ENCODE results near the gene TRIM8.
"Not testable (repeated sequence)": the region's sequence is repeated elsewhere in the genome, so short reads cannot be mapped to it uniquely, and the experiment has no call there.

Gene TRIM8

GRCh38 chr10:102691285-102692066 lies 47.2 kb downstream of the TRIM8 start:
- H3K4me3 ChIP-seq (ENCODE audit: low read depth in 1 of 2, low read length in 2 of 2): no peak overlapping the region
- no peaks in the 10 kb centered on the region for H3K27me3 ChIP-seq (ENCODE audit: low read depth, low read length)
- no peaks in the 10 kb centered on the region for H3K9me3 ChIP-seq (ENCODE audit: control insufficient read depth in 1 of 2, low read length in 2 of 2)
- H3K4me1 ChIP-seq (ENCODE audit: control insufficient read depth in 1 of 2, insufficient read depth in 2 of 2, low read length in 2 of 2): no peaks in the 10 kb centered on the region
- H3K27ac ChIP-seq (ENCODE audit: low read length): no peak overlapping the region
- peaks cover 0 to 7% of the 10 kb centered on the region in 2 donors for H3K36me3 ChIP-seq (ENCODE audit: control insufficient read depth in 1 of 2, insufficient read depth in 2 of 2, low read length in 2 of 2)

DNA sequence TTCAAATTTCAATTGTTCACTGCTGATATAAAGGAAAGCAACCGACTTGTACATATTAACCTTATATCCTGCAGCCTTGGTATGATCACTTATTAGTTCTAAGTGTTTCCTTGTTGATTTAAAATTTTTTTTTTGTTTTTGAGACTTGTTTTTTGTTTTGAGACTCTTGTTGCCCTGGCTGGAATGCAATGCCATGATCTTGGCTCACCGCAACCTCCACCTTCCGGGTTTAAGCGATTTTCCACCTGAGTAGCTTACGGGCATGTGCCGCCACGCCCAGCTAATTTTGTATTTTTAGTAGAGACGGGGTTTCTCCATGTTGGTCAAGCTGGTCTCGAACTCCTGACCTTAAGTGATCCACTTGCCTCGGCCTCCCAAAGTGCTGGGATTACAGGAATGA lies 51.1 kb downstream of the TRIM8 start:
- not testable (repeated sequence) for H3K4me3 ChIP-seq (ENCODE audit: low read depth in 1 of 2, low read length in 2 of 2); H3K27me3 ChIP-seq (ENCODE audit: low read depth, low read length); H3K9me3 ChIP-seq (ENCODE audit: control insufficient read depth in 1 of 2, low read length in 2 of 2); H3K4me1 ChIP-seq (ENCODE audit: control insufficient read depth in 1 of 2, insufficient read depth in 2 of 2, low read length in 2 of 2); H3K27ac ChIP-seq (ENCODE audit: low read length)
- H3K36me3 ChIP-seq (ENCODE audit: control insufficient read depth in 1 of 2, insufficient read depth in 2 of 2, low read length in 2 of 2): peaks cover 14 to 24% of the 10 kb centered on the region in 2 donors

GRCh38 chr10:102696736-102697135 lies 52.5 kb downstream of the TRIM8 start:
- H3K27me3 ChIP-seq (ENCODE audit: low read depth, low read length): no peaks in the 10 kb centered on the region
- peaks cover 14 to 20% of the 10 kb centered on the region in 2 donors for H3K36me3 ChIP-seq (ENCODE audit: control insufficient read depth in 1 of 2, insufficient read depth in 2 of 2, low read length in 2 of 2)
- no peaks in the 10 kb centered on the region for H3K4me1 ChIP-seq (ENCODE audit: control insufficient read depth in 1 of 2, insufficient read depth in 2 of 2, low read length in 2 of 2)
- H3K9me3 ChIP-seq (ENCODE audit: control insufficient read depth in 1 of 2, low read length in 2 of 2): no peaks in the 10 kb centered on the region
- H3K27ac ChIP-seq (ENCODE audit: low read length): no peak overlapping the region
- no peak overlapping the region for H3K4me3 ChIP-seq (ENCODE audit: low read depth in 1 of 2, low read length in 2 of 2)

- no peaks in the 10 kb centered on the region for H3K4me1 ChIP-seq (ENCODE audit: control insufficient read depth in 1 of 2, insufficient read depth in 2 of 2, low read length in 2 of 2)
- peaks cover 14 to 17% of the 10 kb centered on the region in 2 donors for H3K36me3 ChIP-seq (ENCODE audit: control insufficient read depth in 1 of 2, insufficient read depth in 2 of 2, low read length in 2 of 2)
- no peak overlapping the region for H3K27ac ChIP-seq (ENCODE audit: low read length)
- H3K9me3 ChIP-seq (ENCODE audit: control insufficient read depth in 1 of 2, low read length in 2 of 2): no peaks in the 10 kb centered on the region
- no peaks in the 10 kb centered on the region for H3K27me3 ChIP-seq (ENCODE audit: low read depth, low read length)
- no peak overlapping the region for H3K4me3 ChIP-seq (ENCODE audit: low read depth in 1 of 2, low read length in 2 of 2)
Measured at GRCh38 chr10:102698894-102699293, 54.6 kb downstream of the TRIM8 start.

GRCh38 chr10:102701272-102701671 lies 57.0 kb downstream of the TRIM8 start:
- Histone ChIP-seq H3K4me1 (ENCODE audit: control insufficient read depth in 1 of 2, insufficient read depth in 2 of 2, low read length in 2 of 2) (no peaks in the 10 kb centered on the region), H3K27ac (ENCODE audit: low read length) (no peak overlapping the region), H3K9me3 (ENCODE audit: control insufficient read depth in 1 of 2, low read length in 2 of 2) (no peaks in the 10 kb centered on the region), H3K4me3 (ENCODE audit: low read depth in 1 of 2, low read length in 2 of 2) (no peak overlapping the region), H3K36me3 (ENCODE audit: control insufficient read depth in 1 of 2, insufficient read depth in 2 of 2, low read length in 2 of 2) (peaks cover 14 to 17% of the 10 kb centered on the region in 2 donors), H3K27me3 (ENCODE audit: low read depth, low read length) (no peaks in the 10 kb centered on the region)

- no peaks in the 10 kb centered on the region for H3K27me3 ChIP-seq (ENCODE audit: low read depth, low read length)
- H3K9me3 ChIP-seq (ENCODE audit: control insufficient read depth in 1 of 2, low read length in 2 of 2): no peaks in the 10 kb centered on the region
- H3K27ac ChIP-seq (ENCODE audit: low read length): no peak overlapping the region
Measured at GRCh38 chr10:102701796-102702195, 57.5 kb downstream of the TRIM8 start.

GRCh38 chr10:102702742-102703141 lies 58.5 kb downstream of the TRIM8 start:
- no peaks in the 10 kb centered on the region for H3K4me1 ChIP-seq (ENCODE audit: control insufficient read depth in 1 of 2, insufficient read depth in 2 of 2, low read length in 2 of 2)
- peaks cover 10 to 12% of the 10 kb centered on the region in 2 donors for H3K36me3 ChIP-seq (ENCODE audit: control insufficient read depth in 1 of 2, insufficient read depth in 2 of 2, low read length in 2 of 2)
- no peak overlapping the region for H3K4me3 ChIP-seq (ENCODE audit: low read depth in 1 of 2, low read length in 2 of 2)
- H3K27me3 ChIP-seq (ENCODE audit: low read depth, low read length): no peaks in the 10 kb centered on the region
- no peak overlapping the region for H3K27ac ChIP-seq (ENCODE audit: low read length)
- H3K9me3 ChIP-seq (ENCODE audit: control insufficient read depth in 1 of 2, low read length in 2 of 2): no peaks in the 10 kb centered on the region

More at GRCh38 chr10:102701796-102702195, 57.5 kb downstream of the TRIM8 start:
- Histone ChIP-seq H3K36me3 (ENCODE audit: control insufficient read depth in 1 of 2, insufficient read depth in 2 of 2, low read length in 2 of 2) (peaks cover 14 to 17% of the 10 kb centered on the region in 2 donors), H3K4me1 (ENCODE audit: control insufficient read depth in 1 of 2, insufficient read depth in 2 of 2, low read length in 2 of 2) (no peaks in the 10 kb centered on the region), H3K4me3 (ENCODE audit: low read depth in 1 of 2, low read length in 2 of 2) (no peak overlapping the region)

GRCh38 chr10:102704915-102705314 lies 60.6 kb downstream of the TRIM8 start:
- Histone ChIP-seq H3K27ac (ENCODE audit: low read length) (no peak overlapping the region), H3K4me1 (ENCODE audit: control insufficient read depth in 1 of 2, insufficient read depth in 2 of 2, low read length in 2 of 2) (no peaks in the 10 kb centered on the region), H3K27me3 (ENCODE audit: low read depth, low read length) (no peaks in the 10 kb centered on the region), H3K36me3 (ENCODE audit: control insufficient read depth in 1 of 2, insufficient read depth in 2 of 2, low read length in 2 of 2) (no peaks in the 10 kb centered on the region), H3K9me3 (ENCODE audit: control insufficient read depth in 1 of 2, low read length in 2 of 2) (no peaks in the 10 kb centered on the region), H3K4me3 (ENCODE audit: low read depth in 1 of 2, low read length in 2 of 2) (no peak overlapping the region)

GRCh38 chr10:102705531-102705930 lies 61.3 kb downstream of the TRIM8 start:
- no peak overlapping the region for H3K27ac ChIP-seq (ENCODE audit: low read length)
- H3K9me3 ChIP-seq (ENCODE audit: control insufficient read depth in 1 of 2, low read length in 2 of 2): no peaks in the 10 kb centered on the region
- H3K27me3 ChIP-seq (ENCODE audit: low read depth, low read length): no peaks in the 10 kb centered on the region
- H3K36me3 ChIP-seq (ENCODE audit: control insufficient read depth in 1 of 2, insufficient read depth in 2 of 2, low read length in 2 of 2): no peaks in the 10 kb centered on the region
- no peaks in the 10 kb centered on the region for H3K4me1 ChIP-seq (ENCODE audit: control insufficient read depth in 1 of 2, insufficient read depth in 2 of 2, low read length in 2 of 2)
- no peak overlapping the region for H3K4me3 ChIP-seq (ENCODE audit: low read depth in 1 of 2, low read length in 2 of 2)
